ENCODE data around the gene ARMH3. TPM values are rescaled to one million over a fixed set of nuclear protein-coding genes. Genes with fewer than 3 reads are reported as not detected.

Gene ARMH3, protein sequence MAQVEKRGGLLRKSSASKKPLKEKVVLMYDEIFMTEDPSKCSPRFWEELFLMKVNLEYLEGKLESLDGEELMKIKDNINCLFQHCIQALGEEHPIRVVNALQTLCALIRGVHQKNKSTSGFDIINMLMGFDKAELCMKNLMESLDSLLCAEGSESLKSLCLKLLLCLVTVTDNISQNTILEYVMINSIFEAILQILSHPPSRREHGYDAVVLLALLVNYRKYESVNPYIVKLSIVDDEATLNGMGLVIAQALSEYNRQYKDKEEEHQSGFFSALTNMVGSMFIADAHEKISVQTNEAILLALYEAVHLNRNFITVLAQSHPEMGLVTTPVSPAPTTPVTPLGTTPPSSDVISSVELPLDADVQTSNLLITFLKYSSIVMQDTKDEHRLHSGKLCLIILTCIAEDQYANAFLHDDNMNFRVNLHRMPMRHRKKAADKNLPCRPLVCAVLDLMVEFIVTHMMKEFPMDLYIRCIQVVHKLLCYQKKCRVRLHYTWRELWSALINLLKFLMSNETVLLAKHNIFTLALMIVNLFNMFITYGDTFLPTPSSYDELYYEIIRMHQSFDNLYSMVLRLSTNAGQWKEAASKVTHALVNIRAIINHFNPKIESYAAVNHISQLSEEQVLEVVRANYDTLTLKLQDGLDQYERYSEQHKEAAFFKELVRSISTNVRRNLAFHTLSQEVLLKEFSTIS
- total RNA-seq = 6.3 and 10.1 TPM in 2 replicates

DNA sequence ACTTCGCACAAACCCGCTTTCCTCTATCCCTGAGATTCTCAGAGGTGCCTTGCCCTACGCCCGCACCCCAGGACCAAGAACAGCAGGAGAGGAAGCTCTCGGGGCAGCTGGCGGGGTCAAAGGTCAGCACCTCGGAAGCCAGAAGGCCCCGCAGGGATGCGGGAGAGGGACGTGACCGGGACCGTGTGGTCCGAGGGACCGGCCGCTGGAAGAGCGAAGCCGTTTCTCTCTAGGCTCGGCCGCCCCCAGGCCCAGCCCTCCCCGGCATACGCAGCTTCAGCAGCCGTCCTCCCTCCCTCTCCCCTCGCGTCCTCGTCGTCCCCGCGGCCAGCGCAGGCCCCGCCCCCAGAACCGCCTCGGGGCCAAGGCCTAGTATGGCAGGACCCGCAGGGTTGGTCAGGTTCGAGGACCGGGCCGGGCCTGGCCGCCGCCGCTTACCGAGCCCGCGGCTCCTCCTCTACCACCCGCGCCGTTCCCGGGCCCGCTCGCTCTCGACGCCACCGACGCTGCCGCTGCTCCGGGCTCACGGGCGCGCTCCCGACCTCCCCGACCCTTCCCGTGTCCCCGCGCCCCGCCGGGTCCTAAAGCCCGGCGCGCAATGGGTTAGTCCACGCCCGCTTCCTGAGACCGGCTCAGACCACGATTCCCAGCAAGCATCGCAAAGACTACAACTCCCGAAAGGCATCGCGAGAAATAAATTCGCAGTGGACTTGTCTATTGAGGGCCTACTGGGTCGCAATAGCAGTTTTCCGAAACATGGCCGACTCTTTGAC is at the start of gene ARMH3:
TSS of gene ARMH3 (minus strand) at position 527 of the 773 bp plus-strand sequence. CDS start 16,059 bp downstream, outside the sequence.
- FAIRE-seq (no peak), DNase-seq (ENCODE audit: low read depth) (peak; percentile 94)
- H3K4me3 ChIP-seq (ENCODE audit: low read depth, low read length) = peak within 1 kb of the TSS; percentile 94
- no peaks in the 10 kb centered on the region for H3K36me3 ChIP-seq (ENCODE audit: control insufficient read depth, insufficient read depth, low read length)
- no peaks in the 10 kb centered on the region for H3K27me3 ChIP-seq (ENCODE audit: control insufficient read depth, insufficient read depth, low read length)
- no peak for TF ChIP-seq CTCF (IDR thresholded peaks at IDR 0.05; ENCODE audit: insufficient read depth, low read length, severe bottlenecking)

GRCh38 chr10:102102421-102102820 is 46.4 kb upstream of the ARMH3 start:
- H3K4me3 ChIP-seq (ENCODE audit: low read depth, low read length) = no peak overlapping the region
- FAIRE-seq (no peak), DNase-seq (ENCODE audit: low read depth) (no peak)
- H3K36me3 ChIP-seq (ENCODE audit: control insufficient read depth, insufficient read depth, low read length) = peaks cover 7% of the 10 kb centered on the region
- no peaks in the 10 kb centered on the region for H3K27me3 ChIP-seq (ENCODE audit: control insufficient read depth, insufficient read depth, low read length)
- TF ChIP-seq CTCF (IDR thresholded peaks at IDR 0.05; ENCODE audit: insufficient read depth, low read length, severe bottlenecking) = no peak

- no peak for DNase-seq (ENCODE audit: low read depth)
- Histone ChIP-seq H3K27me3 (ENCODE audit: control insufficient read depth, insufficient read depth, low read length) (no peaks in the 10 kb centered on the region), H3K4me3 (ENCODE audit: low read depth, low read length) (no peak overlapping the region), H3K36me3 (ENCODE audit: control insufficient read depth, insufficient read depth, low read length) (no peaks in the 10 kb centered on the region)
- peak; percentile 23 for TF ChIP-seq CTCF (IDR thresholded peaks at IDR 0.05; ENCODE audit: insufficient read depth, low read length, severe bottlenecking)
- FAIRE-seq = no peak
Observed at GRCh38 chr10:102101152-102101551, 45.2 kb upstream of the ARMH3 start.

DNA sequence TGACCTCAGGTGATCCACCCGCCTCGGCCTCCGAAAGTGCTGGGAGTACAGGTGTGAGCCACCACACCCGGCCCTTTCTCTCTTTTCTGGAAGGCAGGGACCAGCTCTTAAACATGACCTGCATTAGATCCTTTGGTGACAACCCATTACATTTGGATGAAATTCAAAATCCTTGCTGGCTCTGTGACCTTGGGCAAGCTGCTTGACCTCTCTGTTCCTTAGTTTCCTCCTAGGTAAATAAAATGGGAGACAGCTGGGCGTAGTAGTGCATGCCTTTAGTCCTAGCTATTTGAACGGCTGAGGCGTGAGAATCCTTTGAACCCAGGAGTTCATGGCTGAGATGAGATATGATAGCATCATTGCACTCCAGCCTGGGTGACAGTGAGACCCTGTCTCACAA is 40.5 kb upstream of the ARMH3 start:
- no peak for FAIRE-seq
- TF ChIP-seq CTCF (IDR thresholded peaks at IDR 0.05; ENCODE audit: insufficient read depth, low read length, severe bottlenecking) = no peak

DNA sequence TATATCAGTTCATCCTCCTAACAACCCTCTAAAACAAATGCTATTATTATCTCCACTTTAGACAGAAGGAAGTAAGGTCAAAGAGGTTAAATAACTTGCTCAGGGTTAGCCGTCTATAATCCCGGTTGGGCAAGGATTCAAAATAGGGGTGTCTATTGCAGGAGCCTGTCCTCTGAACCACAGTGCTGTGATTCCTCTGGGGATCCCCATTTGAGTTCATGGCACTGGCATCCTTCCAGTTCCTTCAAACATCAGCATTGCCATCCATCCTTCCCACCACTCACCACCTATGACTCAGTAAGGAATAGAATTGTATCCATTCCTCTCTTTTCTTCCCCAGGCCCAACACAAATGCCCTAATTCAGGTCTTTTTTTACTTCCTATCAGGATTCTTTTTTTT is 34.8 kb upstream of the ARMH3 start:
- TF ChIP-seq CTCF (IDR thresholded peaks at IDR 0.05; ENCODE audit: insufficient read depth, low read length, severe bottlenecking) = no peak
- no peak for FAIRE-seq
- Histone ChIP-seq H3K27me3 (ENCODE audit: control insufficient read depth, insufficient read depth, low read length) (no peaks in the 10 kb centered on the region), H3K36me3 (ENCODE audit: control insufficient read depth, insufficient read depth, low read length) (no peaks in the 10 kb centered on the region), H3K4me3 (ENCODE audit: low read depth, low read length) (no peak overlapping the region)
- peak; percentile 28 for DNase-seq (ENCODE audit: low read depth)

More for the DNA sequence above, 40.5 kb upstream of the ARMH3 start:
- Histone ChIP-seq H3K27me3 (ENCODE audit: control insufficient read depth, insufficient read depth, low read length) (no peaks in the 10 kb centered on the region), H3K4me3 (ENCODE audit: low read depth, low read length) (no peak overlapping the region), H3K36me3 (ENCODE audit: control insufficient read depth, insufficient read depth, low read length) (no peaks in the 10 kb centered on the region)
- DNase-seq (ENCODE audit: low read depth) = no peak

All from bronchial epithelial cell (primary cell).